ENCODE measurements around the gene RPL13. TPM values are rescaled to one million over a fixed set of nuclear protein-coding genes. Genes with fewer than 3 reads are reported as not detected.
A peak's percentile ranks its signal among the peaks of the same experiment; 100 is the strongest.

Gene RPL13
- 2,780 and 5,802 TPM in 2 replicates for total RNA-seq (2014; rRNA removed; shearing (Covaris generic))

DNA sequence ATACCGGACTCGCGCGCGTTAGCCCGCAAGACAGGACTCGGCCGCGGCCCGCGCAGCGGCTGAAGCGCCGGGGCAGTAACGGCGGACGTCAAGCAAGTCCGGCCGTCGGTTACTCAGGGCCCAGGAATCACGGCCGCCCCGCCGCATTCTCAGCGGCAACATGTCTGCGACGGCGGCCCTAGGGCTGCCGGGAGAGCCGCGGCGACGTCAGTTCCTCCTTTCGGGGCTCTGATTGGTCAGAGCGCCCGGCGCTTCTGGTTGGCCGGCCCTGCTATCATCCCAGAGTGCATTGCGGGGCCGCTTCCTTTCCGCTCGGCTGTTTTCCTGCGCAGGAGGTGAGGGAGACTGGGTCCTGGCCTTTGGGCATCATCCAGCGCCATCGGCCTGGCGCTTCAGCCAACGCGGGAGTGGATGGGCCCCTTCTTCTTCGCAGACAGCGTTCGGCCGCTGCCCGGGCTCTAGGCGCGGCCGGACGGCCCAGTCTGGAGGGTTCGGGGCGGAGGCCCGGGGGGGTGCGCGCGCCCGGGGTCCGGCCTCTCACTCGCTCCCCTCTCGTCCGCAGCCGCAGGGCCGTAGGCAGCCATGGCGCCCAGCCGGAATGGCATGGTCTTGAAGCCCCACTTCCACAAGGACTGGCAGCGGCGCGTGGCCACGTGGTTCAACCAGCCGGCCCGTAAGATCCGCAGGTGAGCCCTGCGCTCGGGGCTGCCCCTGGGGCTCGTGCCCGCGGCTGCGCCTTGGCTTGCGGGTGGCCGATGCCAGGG, at the start of gene RPL13:
RPL13 (plus strand) TSS at position 305 of the 764 bp plus-strand sequence; CDS start at position 583, 278 bp downstream.
- Histone ChIP-seq H3K36me3 (peaks cover 71% of the 10 kb centered on the region), H3K4me1 (replicated peaks) (peaks cover 39% of the 10 kb centered on the region), H3K27ac (peak within 1 kb of the TSS; percentile 92), H3K27me3 (replicated peaks) (no peaks in the 10 kb centered on the region), H3K9me3 (replicated peaks) (no peaks in the 10 kb centered on the region), H3K4me3 (peak within 1 kb of the TSS; percentile 90)
- DNase-seq (ENCODE audit: low read depth in 1 of 2, low spot score in 2 of 2), result peak; percentile 95 to 96

DNA sequence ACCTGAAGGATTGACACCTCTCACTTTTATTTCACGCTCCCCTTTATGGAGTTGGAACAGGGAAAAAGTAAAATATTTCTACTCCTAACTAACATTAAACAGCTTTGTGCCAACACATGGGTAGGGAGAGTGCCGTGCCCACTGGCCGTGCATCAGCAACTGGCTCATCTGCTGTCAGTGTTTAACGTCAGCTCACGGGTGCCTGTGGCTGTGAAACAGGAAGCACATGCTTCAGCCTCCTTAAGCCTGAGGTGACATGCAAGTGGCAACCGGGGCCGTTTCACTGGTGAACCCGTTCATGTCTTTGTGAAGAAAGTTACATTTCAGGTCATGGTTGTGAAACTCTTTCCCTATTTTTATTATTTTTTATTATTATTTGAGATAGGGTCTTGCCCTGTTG, 49.1 kb upstream of the RPL13 start:
- Histone ChIP-seq H3K27me3 (replicated peaks) (no peaks in the 10 kb centered on the region), H3K27ac (no peak overlapping the region), H3K4me3 (no peak overlapping the region), H3K9me3 (replicated peaks) (peaks cover 4% of the 10 kb centered on the region; the same call in 1 of the 2 replicates), H3K4me1 (replicated peaks) (peaks cover 18% of the 10 kb centered on the region), H3K36me3 (peaks cover 60% of the 10 kb centered on the region)
- DNase-seq (ENCODE audit: low read depth in 1 of 2, low spot score in 2 of 2), result no peak

DNA sequence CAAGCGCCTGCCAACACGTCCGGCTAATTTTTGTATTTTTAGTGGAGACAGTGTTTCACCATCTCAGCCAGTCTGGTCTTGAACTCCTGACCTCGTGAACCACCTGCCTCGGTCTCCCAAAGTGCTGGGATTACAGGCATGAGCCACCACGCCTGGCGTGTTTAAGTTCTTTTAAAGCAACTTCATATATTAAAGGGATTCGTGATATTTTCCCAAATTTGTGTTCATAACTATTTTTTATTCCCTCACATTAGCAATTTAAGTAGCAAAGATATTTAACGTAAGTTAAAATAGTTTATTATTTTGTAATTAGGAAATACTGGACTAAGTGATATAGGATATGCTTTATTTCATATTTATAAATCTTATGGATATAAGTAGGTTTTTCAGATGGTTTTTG, 48.0 kb upstream of the RPL13 start:
- peaks cover 71% of the 10 kb centered on the region for H3K36me3 ChIP-seq
- no peak overlapping the region for H3K4me3 ChIP-seq
- H3K4me1 ChIP-seq (replicated peaks), result peaks cover 13% of the 10 kb centered on the region
- no peak for DNase-seq (ENCODE audit: low read depth in 1 of 2, low spot score in 2 of 2)
- no peak overlapping the region for H3K27ac ChIP-seq
- peaks cover 4% of the 10 kb centered on the region; the same call in 1 of the 2 replicates for H3K9me3 ChIP-seq (replicated peaks)
- H3K27me3 ChIP-seq (replicated peaks), result no peaks in the 10 kb centered on the region

DNA sequence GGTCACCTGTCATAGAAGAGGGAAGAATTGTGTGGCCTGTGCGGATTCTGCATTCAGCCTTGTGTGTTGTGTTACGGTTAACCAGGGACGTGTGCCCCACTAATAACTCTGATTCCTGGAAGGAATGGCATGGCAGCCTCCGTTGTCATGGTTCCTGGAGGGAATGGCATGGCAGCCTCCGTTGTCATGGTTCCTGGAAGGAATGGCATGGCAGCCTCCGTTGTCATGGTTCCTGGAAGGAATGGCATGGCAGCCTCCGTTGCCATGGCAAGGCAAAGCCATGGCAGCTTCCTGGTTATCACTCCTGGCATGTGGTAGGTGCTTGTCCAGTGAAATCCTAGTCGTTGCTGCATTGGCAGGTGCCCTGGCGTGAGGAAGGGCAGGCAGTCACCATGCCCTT, 43.4 kb upstream of the RPL13 start:
- Histone ChIP-seq H3K27me3 (replicated peaks) (no peaks in the 10 kb centered on the region), H3K36me3 (peaks cover 92% of the 10 kb centered on the region)
- no peak for DNase-seq (ENCODE audit: low read depth in 1 of 2, low spot score in 2 of 2)

DNA sequence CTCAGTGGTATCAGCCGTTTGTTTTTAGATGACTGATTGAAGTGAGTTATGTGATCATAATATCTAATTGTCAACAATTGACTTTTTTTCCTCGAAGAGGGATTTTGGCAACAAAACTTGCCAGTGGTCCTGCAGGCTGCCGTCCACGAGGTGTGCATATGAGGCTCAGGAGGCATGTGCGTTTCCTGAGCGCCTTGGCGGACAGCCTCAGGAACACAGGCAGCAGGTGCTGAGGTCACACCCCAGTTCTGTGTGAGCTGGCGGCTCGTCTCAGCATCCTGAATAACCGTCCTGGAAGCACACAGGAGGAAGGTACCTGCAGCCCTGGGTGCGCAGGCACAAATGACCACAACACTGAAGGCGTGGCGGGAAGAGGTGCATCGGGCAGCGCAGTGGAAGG, 40.6 kb upstream of the RPL13 start:
- no peaks in the 10 kb centered on the region for H3K27me3 ChIP-seq (replicated peaks)
- H3K36me3 ChIP-seq, result peaks cover 92% of the 10 kb centered on the region
- no peak overlapping the region for H3K4me3 ChIP-seq
- no peaks in the 10 kb centered on the region for H3K4me1 ChIP-seq (replicated peaks)
- no peak for DNase-seq (ENCODE audit: low read depth in 1 of 2, low spot score in 2 of 2)
- H3K9me3 ChIP-seq (replicated peaks), result no peaks in the 10 kb centered on the region
- H3K27ac ChIP-seq, result no peak overlapping the region

More for the DNA sequence above, 43.4 kb upstream of the RPL13 start:
- no peak overlapping the region for H3K27ac ChIP-seq
- no peaks in the 10 kb centered on the region for H3K4me1 ChIP-seq (replicated peaks)
- no peak overlapping the region for H3K4me3 ChIP-seq
- no peaks in the 10 kb centered on the region for H3K9me3 ChIP-seq (replicated peaks)

DNA sequence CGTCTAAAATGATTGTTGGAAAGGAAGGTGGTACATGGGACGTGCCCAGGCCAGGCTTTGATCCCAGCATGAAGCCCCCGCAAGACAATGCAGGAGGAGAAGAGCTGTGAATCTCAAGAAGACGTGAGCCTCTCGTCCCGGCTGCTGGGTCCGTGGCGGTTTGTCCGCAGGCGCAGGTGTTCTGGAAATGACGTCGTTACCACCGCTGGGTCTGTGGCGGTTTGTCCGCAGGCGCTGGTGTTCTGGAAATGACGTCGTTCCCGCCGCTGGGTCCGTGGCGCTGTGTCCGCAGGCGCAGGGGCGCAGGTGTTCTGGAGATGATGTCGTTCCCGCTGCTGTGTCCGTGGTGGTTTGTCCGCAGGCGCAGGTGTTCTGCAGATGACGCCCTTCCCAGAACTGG, 38.2 kb upstream of the RPL13 start:
- Histone ChIP-seq H3K4me1 (replicated peaks) (no peaks in the 10 kb centered on the region), H3K27me3 (replicated peaks) (no peaks in the 10 kb centered on the region), H3K4me3 (no peak overlapping the region), H3K36me3 (peaks cover 89% of the 10 kb centered on the region), H3K27ac (no peak overlapping the region), H3K9me3 (replicated peaks) (no peaks in the 10 kb centered on the region)
- DNase-seq (ENCODE audit: low read depth in 1 of 2, low spot score in 2 of 2), result no peak

DNA sequence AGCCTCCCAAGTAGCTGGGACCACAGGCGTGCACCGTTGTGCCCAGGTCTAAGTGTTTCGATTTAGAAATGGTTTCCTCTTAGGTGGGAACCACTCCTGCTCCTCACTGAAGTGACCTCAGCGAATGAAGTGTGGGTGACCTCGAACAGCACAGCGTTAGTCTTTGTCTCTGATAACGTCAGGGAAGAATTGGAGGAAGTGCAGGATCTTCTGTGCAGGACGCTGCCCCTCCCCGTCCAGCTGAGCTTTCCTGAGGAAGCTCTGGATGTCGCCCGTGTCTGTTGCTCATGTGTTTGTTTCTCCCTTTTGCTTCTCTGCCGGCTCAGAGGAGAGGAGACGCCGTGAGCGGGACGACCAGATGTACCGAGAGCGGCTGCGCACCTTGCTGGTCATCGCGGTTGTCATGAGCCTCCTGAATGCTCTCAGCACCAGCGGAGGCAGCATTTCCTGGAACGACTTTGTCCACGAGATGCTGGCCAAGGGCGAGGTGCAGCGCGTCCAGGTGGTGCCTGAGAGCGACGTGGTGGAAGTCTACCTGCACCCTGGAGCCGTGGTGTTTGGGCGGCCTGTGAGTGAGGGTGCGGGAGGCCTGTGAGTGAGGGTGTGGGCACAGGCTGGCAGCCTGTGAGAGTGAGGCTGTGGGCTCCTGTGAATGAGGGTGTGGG, 36.7 kb upstream of the RPL13 start:
- Histone ChIP-seq H3K9me3 (replicated peaks) (no peaks in the 10 kb centered on the region), H3K4me1 (replicated peaks) (no peaks in the 10 kb centered on the region), H3K27me3 (replicated peaks) (no peaks in the 10 kb centered on the region), H3K4me3 (no peak overlapping the region), H3K27ac (no peak overlapping the region), H3K36me3 (peaks cover 86% of the 10 kb centered on the region)
- no peak for DNase-seq (ENCODE audit: low read depth in 1 of 2, low spot score in 2 of 2)

DNA sequence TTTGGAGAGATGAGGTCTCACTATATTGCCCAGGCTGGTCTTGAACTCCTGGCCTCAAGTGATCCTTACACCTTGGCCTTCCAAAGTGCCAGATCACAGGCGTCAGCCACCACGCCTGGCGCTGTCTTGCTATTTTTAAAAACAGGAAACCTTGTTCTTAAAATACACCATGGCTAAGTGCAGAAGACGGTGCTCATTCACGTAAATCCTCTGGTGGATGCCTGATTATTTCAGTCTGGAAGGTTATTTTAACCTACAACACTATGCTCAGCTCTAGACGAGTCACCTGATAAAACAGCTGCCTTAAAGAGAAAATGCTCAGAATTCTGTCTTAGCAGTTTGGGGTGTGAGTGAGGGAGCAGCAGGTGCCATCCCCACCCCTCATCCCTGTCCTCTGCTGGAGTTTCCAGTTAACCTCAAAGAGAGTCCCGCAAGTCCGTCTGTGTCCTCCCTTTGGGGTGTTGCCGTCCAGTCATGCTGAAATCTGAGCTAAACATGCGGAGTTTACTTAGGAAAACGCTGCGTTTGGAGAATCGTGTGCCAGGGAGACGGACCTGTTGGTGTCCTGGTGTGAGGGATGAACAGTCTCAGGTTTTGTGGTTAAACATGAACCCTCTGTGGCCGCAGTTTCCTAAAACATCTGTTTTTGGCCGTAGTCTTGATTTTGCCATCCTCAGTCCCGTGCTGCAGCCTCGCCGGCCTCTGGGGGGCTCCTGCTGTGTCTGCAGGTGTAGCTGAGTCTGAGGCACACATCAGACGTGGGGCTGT, 35.2 kb upstream of the RPL13 start:
- Histone ChIP-seq H3K4me3 (no peak overlapping the region), H3K27ac (no peak overlapping the region), H3K36me3 (peaks cover 86% of the 10 kb centered on the region), H3K9me3 (replicated peaks) (no peaks in the 10 kb centered on the region), H3K27me3 (replicated peaks) (no peaks in the 10 kb centered on the region), H3K4me1 (replicated peaks) (no peaks in the 10 kb centered on the region)
- no peak for DNase-seq (ENCODE audit: low read depth in 1 of 2, low spot score in 2 of 2)

DNA sequence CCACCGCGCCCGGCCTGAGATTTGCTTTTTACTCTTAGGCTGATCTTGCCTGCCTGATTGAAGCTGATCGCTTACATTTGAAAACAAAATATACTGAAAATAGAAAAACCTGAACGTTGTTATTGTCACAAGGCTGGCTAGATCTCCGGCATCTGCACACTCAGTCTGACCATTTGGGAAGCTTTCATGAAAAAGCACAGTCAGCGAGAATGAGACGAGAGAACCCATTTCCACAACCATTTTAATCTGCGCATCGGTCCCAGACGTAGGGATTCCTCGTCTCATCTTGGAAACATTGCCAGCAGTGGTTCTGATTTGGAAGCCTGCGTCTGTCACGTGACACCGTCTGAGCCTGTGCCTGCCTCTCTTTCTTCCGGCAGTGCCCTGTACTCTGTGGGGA, 31.4 kb upstream of the RPL13 start:
- H3K4me3 ChIP-seq, result no peak overlapping the region
- H3K27ac ChIP-seq, result no peak overlapping the region
- H3K9me3 ChIP-seq (replicated peaks), result no peaks in the 10 kb centered on the region
- peaks cover 86% of the 10 kb centered on the region for H3K36me3 ChIP-seq
- H3K4me1 ChIP-seq (replicated peaks), result no peaks in the 10 kb centered on the region
- no peak for DNase-seq (ENCODE audit: low read depth in 1 of 2, low spot score in 2 of 2)
- H3K27me3 ChIP-seq (replicated peaks), result no peaks in the 10 kb centered on the region

DNA sequence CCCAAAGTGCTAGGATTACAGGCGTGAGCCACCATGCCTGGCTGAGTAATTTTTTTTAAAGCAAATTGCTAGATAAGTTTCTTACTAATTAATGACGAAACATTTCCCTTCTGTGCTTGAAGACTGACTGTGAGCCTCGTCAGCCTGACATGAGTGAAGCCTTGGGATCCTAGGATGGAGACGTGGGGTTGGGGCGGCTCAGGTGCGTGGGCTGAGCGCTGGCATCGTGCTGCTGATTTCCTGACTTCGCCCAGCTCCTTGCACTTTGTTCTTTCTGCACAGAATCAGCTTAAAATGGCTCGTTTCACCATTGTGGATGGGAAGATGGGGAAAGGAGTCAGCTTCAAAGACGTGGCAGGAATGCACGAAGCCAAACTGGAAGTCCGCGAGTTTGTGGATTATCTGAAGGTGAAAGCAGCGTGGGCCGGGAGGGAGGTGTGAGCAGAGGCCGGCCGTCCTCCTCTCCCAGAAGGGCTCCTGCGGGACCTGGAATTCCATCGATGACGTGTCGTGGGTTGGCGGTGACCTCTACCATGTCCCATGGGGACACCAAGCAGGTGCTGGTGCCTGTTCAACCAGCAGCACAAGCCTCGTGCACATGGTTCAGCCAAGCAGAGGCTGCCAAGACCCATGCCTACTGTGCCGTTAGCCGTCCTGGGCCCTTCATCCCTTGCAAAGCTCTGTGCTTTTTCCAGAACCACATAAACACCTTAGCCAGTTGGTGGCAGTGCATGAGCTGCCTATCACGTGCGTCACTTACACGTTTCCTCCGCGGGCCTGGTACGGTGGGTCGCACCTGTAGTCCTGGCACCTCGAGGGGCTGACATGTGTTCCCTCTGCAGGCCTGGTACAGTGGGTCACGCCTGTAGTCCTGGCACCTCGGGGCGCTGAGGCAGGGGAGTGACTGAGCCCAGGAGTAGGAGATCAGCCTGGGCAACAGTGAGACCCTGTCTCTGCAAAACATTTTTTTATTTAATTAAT, 29.8 kb upstream of the RPL13 start:
- no peaks in the 10 kb centered on the region for H3K9me3 ChIP-seq (replicated peaks)
- no peaks in the 10 kb centered on the region for H3K4me1 ChIP-seq (replicated peaks)
- H3K27me3 ChIP-seq (replicated peaks), result no peaks in the 10 kb centered on the region
- H3K36me3 ChIP-seq, result peaks cover 87% of the 10 kb centered on the region
- no peak overlapping the region for H3K27ac ChIP-seq
- DNase-seq (ENCODE audit: low read depth in 1 of 2, low spot score in 2 of 2), result no peak
- H3K4me3 ChIP-seq, result no peak overlapping the region

DNA sequence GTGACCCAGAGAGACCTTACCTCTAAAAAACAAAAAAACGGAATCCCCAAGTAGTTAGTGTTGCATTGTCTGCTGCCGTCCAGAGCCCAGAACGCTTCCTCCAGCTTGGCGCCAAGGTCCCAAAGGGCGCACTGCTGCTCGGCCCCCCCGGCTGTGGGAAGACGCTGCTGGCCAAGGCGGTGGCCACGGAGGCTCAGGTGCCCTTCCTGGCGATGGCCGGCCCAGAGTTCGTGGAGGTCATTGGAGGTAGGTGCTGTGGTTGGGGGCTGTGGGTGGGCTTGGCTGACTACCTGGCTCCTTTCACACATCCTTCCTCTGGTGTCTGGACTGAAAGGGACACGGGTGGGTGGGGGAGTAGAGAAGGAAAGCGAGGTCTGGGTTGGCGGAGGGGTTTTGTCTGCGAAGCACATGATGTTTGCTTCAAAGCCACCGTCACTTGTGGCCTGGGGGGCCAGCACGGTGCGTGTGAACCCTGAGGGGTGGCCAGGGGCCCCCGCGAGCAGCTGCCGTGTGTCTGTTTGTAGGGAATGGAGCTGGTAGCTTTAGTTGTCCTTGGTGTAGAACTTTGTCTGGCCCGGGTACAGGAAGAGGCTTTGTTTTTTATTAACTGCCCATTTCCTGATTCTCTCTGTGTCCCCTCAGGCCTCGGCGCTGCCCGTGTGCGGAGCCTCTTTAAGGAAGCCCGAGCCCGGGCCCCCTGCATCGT, 28.5 kb upstream of the RPL13 start:
- Histone ChIP-seq H3K4me1 (replicated peaks) (no peaks in the 10 kb centered on the region), H3K27ac (no peak overlapping the region), H3K9me3 (replicated peaks) (no peaks in the 10 kb centered on the region), H3K27me3 (replicated peaks) (no peaks in the 10 kb centered on the region), H3K4me3 (no peak overlapping the region), H3K36me3 (peaks cover 84% of the 10 kb centered on the region)
- no peak for DNase-seq (ENCODE audit: low read depth in 1 of 2, low spot score in 2 of 2)

DNA sequence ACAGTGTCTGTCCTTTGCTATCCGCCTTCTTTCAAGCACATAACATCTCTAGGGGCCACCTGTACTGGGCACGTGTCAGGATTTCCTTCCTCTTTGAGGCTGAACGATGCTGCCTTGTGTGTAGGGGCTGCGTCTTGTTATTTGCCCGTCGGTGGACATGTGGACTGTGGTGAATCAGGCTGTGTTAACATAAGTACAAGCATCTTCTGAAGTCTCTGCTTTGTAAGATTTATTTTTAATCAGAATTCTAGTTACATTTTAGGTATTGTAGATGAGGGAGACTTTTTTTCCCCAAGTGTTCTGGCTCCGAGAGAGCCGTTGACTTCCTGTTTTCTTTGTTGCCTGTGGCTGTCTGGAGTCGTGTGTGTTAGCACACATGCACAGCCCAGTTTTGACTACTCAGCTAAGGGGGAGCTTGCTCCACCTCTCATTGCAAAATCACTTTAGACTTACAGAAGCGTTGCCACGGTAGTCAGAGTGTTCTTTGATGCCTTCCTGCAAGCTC, 26.2 kb upstream of the RPL13 start:
- Histone ChIP-seq H3K27ac (no peak overlapping the region), H3K4me1 (replicated peaks) (no peaks in the 10 kb centered on the region), H3K4me3 (no peak overlapping the region), H3K27me3 (replicated peaks) (no peaks in the 10 kb centered on the region), H3K9me3 (replicated peaks) (no peaks in the 10 kb centered on the region), H3K36me3 (peaks cover 88% of the 10 kb centered on the region)
- DNase-seq (ENCODE audit: low read depth in 1 of 2, low spot score in 2 of 2), result no peak

Measured in SJSA1 (cell line).